ENCODE results near the gene SYNE2.
"Not testable (repeated sequence)": the region's sequence is repeated elsewhere in the genome, so short reads cannot be mapped to it uniquely, and the experiment has no call there.

Gene SYNE2

DNA sequence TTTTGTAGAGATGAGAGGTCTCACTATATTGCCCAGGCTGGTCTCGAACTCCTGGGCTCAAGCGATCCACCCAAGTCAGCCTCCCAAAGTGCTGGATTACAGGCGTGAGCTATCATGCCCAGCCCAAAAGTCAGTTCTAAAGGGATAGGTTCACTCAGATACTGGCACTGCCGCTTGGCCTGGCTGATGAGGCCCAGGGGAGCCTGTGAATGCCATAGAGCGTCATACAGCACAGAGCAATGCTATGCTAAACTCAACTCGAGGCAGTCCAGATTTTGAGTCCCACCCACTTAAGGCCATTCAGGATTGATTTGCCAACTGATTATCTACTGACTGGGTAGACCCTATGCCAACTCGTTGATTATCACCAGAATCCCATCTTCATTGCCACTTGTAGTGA lies 262.0 kb downstream of the SYNE2 start:
- peaks cover 8 to 9% of the 10 kb centered on the region in 2 donors for H3K36me3 ChIP-seq (ENCODE audit: control insufficient read depth in 1 of 2, insufficient read depth in 2 of 2, low read length in 2 of 2)
- peaks cover 0 to 5% of the 10 kb centered on the region in 2 donors for H3K4me1 ChIP-seq (ENCODE audit: control insufficient read depth in 1 of 2, insufficient read depth in 2 of 2, low read length in 2 of 2)
- H3K9me3 ChIP-seq (ENCODE audit: control insufficient read depth in 1 of 2, low read length in 2 of 2): no peaks in the 10 kb centered on the region
- H3K27ac ChIP-seq (ENCODE audit: low read length): no peak overlapping the region
- no peaks in the 10 kb centered on the region for H3K27me3 ChIP-seq (ENCODE audit: low read depth, low read length)
- H3K4me3 ChIP-seq (ENCODE audit: low read depth in 1 of 2, low read length in 2 of 2): no peak overlapping the region

DNA sequence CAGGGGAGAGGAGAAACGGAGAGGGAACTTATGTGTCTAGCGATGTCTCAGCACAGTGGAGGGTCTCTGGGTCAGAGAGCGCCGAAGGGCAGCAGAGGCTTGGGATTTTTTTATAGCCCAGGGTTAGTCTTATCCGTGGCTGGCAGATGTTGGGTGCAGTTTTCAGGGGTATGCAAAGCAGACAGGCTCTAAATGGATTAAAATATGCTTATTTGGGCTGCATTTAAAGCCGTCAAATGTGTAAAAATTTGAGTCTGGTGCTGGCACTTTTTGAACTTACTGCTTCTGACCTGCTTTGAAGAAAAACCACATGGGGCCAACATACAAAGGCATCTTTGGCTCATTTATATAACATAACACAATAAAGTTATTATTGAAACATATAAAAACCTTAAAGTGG lies 262.6 kb downstream of the SYNE2 start:
- Histone ChIP-seq H3K27me3 (ENCODE audit: low read depth, low read length) (no peaks in the 10 kb centered on the region), H3K36me3 (ENCODE audit: control insufficient read depth in 1 of 2, insufficient read depth in 2 of 2, low read length in 2 of 2) (peaks cover 8 to 9% of the 10 kb centered on the region in 2 donors), H3K4me3 (ENCODE audit: low read depth in 1 of 2, low read length in 2 of 2) (no peak overlapping the region), H3K27ac (ENCODE audit: low read length) (no peak overlapping the region), H3K4me1 (ENCODE audit: control insufficient read depth in 1 of 2, insufficient read depth in 2 of 2, low read length in 2 of 2) (peaks cover 0 to 5% of the 10 kb centered on the region in 2 donors), H3K9me3 (ENCODE audit: control insufficient read depth in 1 of 2, low read length in 2 of 2) (no peaks in the 10 kb centered on the region)

DNA sequence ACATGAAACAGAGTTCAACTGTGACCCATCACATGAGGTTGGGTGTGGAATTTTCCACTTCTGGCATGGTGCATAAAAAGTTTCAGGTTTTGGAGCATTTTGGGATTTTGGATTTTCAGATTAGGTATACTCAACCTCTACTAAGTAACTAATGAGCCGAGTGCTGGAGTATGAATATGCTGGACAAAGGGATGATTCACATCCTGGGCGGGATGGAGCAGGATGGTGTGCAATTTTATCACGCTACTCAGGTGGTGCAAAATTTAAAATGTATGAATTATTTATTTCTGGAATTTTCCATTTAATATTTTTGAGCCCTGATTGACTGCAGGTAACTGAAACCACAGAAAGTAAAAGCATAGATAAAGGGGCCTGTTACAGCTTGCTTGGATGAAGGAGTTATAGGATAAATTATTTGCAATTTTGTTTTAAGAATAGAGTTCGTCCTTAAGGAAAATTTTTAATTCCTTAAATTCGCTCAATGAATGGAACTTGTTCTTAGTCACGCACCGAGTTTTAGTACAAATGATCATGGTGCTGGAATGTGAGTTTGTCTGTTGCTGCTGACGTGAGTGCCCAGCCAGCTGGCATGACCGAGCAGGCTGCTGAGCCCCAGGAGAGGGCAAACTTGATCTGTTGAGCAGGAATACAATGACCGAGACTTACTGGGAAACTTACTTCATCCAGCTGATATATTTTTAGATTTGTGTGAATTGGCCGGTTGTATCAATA lies 265.0 kb downstream of the SYNE2 start:
- H3K4me1 ChIP-seq (ENCODE audit: control insufficient read depth in 1 of 2, insufficient read depth in 2 of 2, low read length in 2 of 2): peaks cover 0 to 4% of the 10 kb centered on the region in 2 donors
- no peaks in the 10 kb centered on the region for H3K9me3 ChIP-seq (ENCODE audit: control insufficient read depth in 1 of 2, low read length in 2 of 2)
- no peak overlapping the region for H3K4me3 ChIP-seq (ENCODE audit: low read depth in 1 of 2, low read length in 2 of 2)
- H3K36me3 ChIP-seq (ENCODE audit: control insufficient read depth in 1 of 2, insufficient read depth in 2 of 2, low read length in 2 of 2): peaks cover 14 to 19% of the 10 kb centered on the region in 2 donors
- no peak overlapping the region for H3K27ac ChIP-seq (ENCODE audit: low read length)
- no peaks in the 10 kb centered on the region for H3K27me3 ChIP-seq (ENCODE audit: low read depth, low read length)

DNA sequence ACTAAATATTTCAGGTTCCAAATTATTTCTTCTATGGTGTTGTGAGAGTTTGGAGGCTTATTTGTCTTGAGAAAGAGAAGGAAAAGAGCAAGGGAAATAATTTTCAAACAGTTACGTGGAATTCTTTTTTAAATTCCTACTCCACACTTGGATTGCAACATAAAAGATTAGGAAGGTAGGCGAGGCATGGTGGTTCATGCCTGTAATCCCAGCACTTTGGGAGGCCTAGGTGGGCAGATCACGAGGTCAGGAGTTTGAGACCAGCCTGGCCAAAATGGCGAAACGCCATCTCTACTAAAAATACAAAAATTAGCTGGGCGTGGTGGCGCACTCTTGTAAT lies 265.6 kb downstream of the SYNE2 start:
- not testable (repeated sequence) for H3K27me3 ChIP-seq (ENCODE audit: low read depth, low read length); H3K27ac ChIP-seq (ENCODE audit: low read length); H3K4me1 ChIP-seq (ENCODE audit: control insufficient read depth in 1 of 2, insufficient read depth in 2 of 2, low read length in 2 of 2); H3K9me3 ChIP-seq (ENCODE audit: control insufficient read depth in 1 of 2, low read length in 2 of 2); H3K4me3 ChIP-seq (ENCODE audit: low read depth in 1 of 2, low read length in 2 of 2)
- H3K36me3 ChIP-seq (ENCODE audit: control insufficient read depth in 1 of 2, insufficient read depth in 2 of 2, low read length in 2 of 2): peaks cover 19 to 24% of the 10 kb centered on the region in 2 donors

DNA sequence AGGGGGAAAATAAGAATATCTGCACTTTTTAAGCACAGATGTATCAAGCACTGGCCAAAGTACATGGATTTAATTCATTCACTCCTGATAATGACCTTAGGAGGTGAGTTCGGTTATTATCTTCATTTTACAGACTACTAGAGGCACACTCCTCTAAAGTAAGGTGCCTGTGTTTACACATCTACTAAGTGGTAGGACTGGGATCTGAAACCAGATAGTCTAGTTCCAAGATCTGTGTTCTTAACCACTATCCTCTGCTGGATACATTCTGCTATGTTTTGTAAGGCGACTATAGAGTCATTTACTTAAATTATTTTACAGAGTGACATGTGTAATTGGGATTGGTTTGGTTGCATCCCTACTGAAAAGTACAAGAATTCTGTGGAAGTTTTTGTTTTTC lies 266.1 kb downstream of the SYNE2 start:
- no peaks in the 10 kb centered on the region for H3K4me1 ChIP-seq (ENCODE audit: control insufficient read depth in 1 of 2, insufficient read depth in 2 of 2, low read length in 2 of 2)
- H3K27ac ChIP-seq (ENCODE audit: low read length): no peak overlapping the region
- H3K9me3 ChIP-seq (ENCODE audit: control insufficient read depth in 1 of 2, low read length in 2 of 2): no peaks in the 10 kb centered on the region
- no peaks in the 10 kb centered on the region for H3K27me3 ChIP-seq (ENCODE audit: low read depth, low read length)
- no peak overlapping the region for H3K4me3 ChIP-seq (ENCODE audit: low read depth in 1 of 2, low read length in 2 of 2)
- peaks cover 19 to 28% of the 10 kb centered on the region in 2 donors for H3K36me3 ChIP-seq (ENCODE audit: control insufficient read depth in 1 of 2, insufficient read depth in 2 of 2, low read length in 2 of 2)

DNA sequence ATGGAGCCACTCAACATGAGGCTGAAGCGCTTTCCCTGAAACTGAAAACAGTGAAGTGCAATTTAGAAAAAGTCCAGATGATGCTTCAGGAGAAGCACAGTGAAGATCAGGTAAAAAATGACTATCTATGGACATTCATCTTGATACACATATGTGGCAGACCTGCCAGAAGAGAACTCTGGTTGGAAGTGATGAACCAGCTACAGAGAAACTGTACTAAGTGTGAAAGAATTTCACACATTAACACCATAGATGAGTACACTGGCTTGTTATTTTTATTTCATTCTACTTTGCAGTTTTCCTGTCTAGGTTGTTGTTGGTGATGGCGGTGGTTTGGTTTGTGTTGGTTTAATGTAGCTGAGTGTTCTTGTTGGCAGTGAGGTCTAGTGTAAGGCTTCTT lies 266.7 kb downstream of the SYNE2 start:
- Histone ChIP-seq H3K9me3 (ENCODE audit: control insufficient read depth in 1 of 2, low read length in 2 of 2) (no peaks in the 10 kb centered on the region), H3K36me3 (ENCODE audit: control insufficient read depth in 1 of 2, insufficient read depth in 2 of 2, low read length in 2 of 2) (peaks cover 19 to 23% of the 10 kb centered on the region in 2 donors), H3K27ac (ENCODE audit: low read length) (no peak overlapping the region)

DNA sequence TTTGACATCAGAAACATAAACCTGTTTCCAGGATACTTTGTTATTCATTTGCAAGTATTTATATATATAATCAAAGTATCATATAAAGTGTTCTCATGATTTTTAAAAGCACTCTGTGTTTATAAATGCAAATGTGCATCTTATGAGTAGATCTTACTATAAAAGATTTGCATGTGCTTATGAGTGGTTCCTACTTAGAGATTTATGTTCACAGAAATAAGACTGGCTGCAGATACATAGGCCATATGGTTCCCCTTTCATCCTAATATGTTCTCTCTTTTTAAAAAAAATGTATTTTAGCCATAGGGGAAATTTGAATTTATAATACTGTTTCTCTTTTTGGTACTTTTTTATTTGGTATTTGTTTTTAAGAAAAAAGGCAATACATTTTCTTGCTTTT lies 267.2 kb downstream of the SYNE2 start:
- Histone ChIP-seq H3K4me3 (ENCODE audit: low read depth in 1 of 2, low read length in 2 of 2) (no peak overlapping the region), H3K27me3 (ENCODE audit: low read depth, low read length) (no peaks in the 10 kb centered on the region), H3K36me3 (ENCODE audit: control insufficient read depth in 1 of 2, insufficient read depth in 2 of 2, low read length in 2 of 2) (peaks cover 17 to 20% of the 10 kb centered on the region in 2 donors), H3K9me3 (ENCODE audit: control insufficient read depth in 1 of 2, low read length in 2 of 2) (no peaks in the 10 kb centered on the region), H3K4me1 (ENCODE audit: control insufficient read depth in 1 of 2, insufficient read depth in 2 of 2, low read length in 2 of 2) (no peaks in the 10 kb centered on the region), H3K27ac (ENCODE audit: low read length) (no peak overlapping the region)

More for the DNA sequence above, 266.7 kb downstream of the SYNE2 start:
- no peak overlapping the region for H3K4me3 ChIP-seq (ENCODE audit: low read depth in 1 of 2, low read length in 2 of 2)
- H3K4me1 ChIP-seq (ENCODE audit: control insufficient read depth in 1 of 2, insufficient read depth in 2 of 2, low read length in 2 of 2): no peaks in the 10 kb centered on the region
- H3K27me3 ChIP-seq (ENCODE audit: low read depth, low read length): no peaks in the 10 kb centered on the region

DNA sequence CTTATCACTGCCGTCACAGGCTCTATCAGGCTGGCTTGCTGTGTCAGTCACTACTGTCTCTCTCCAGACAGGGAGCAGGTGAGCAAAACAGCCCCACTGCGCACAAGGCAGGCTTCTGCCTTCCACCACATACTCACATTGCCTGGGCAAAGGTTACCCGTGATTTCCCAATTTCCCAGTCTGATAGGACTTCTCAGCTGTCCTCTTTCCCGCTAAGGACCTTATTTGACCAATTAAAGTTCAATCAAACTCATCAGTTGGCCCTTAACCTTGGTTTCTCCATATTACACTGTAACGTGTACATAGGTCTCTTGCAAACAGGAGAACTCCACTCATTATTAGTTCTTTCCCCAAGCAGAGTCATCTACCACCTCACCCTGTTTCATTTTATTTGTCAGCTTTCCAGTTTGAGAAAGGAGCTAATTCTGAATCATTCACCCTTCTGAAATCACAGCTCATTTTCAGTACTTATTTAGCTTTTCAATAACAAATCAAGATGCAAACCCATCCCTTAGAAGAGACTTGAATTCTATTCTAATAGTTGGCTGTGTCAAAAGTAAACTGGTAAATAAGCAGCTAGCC lies 270.5 kb downstream of the SYNE2 start:
- H3K27me3 ChIP-seq (ENCODE audit: low read depth, low read length): no peaks in the 10 kb centered on the region
- H3K36me3 ChIP-seq (ENCODE audit: control insufficient read depth in 1 of 2, insufficient read depth in 2 of 2, low read length in 2 of 2): peaks cover 35 to 48% of the 10 kb centered on the region in 2 donors
- H3K9me3 ChIP-seq (ENCODE audit: control insufficient read depth in 1 of 2, low read length in 2 of 2): no peaks in the 10 kb centered on the region
- H3K4me3 ChIP-seq (ENCODE audit: low read depth in 1 of 2, low read length in 2 of 2): no peak overlapping the region
- no peak overlapping the region for H3K27ac ChIP-seq (ENCODE audit: low read length)
- no peaks in the 10 kb centered on the region for H3K4me1 ChIP-seq (ENCODE audit: control insufficient read depth in 1 of 2, insufficient read depth in 2 of 2, low read length in 2 of 2)

DNA sequence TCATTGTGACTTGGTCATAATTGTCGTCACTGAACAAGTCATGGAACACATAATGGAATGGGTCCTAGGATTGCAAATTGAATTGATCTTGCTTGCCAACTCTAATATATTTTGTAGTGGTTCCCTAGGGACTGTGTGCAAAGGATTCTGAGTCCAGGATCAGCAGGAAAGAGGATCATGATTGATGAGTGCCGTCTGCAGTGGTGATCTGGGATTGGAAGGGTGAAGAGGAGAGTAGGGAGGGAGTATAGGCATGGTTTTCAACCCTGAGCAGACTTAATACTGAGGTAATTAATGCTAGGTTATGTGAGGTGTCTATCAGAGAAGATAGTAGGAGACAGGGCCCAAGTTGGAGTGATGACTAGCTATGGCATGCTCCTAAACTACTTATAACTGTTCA lies 272.5 kb downstream of the SYNE2 start:
- H3K4me3 ChIP-seq (ENCODE audit: low read depth in 1 of 2, low read length in 2 of 2): no peak overlapping the region

DNA sequence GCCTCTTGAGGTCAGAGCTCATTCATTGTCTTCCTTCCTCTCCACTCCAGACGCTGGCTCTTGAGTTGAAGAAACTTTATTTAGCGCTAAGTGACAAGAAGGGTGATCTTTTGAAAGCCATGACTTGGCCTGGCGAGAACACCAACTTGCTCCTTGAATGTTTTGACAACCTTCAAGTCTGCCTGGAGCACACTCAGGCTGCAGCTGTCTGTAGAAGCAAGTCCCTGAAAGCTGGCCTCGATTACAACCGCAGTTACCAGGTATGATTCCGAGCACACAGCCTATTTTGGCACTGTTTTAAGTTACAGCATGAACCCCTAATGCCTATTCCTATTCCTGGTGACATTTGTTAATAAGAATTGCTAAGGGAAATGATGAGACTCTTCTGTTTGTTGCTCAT lies 273.7 kb downstream of the SYNE2 start:
- H3K4me3 ChIP-seq (ENCODE audit: low read depth in 1 of 2, low read length in 2 of 2): no peak overlapping the region
- peaks cover 34 to 64% of the 10 kb centered on the region in 2 donors for H3K36me3 ChIP-seq (ENCODE audit: control insufficient read depth in 1 of 2, insufficient read depth in 2 of 2, low read length in 2 of 2)
- H3K4me1 ChIP-seq (ENCODE audit: control insufficient read depth in 1 of 2, insufficient read depth in 2 of 2, low read length in 2 of 2): no peaks in the 10 kb centered on the region
- no peaks in the 10 kb centered on the region for H3K9me3 ChIP-seq (ENCODE audit: control insufficient read depth in 1 of 2, low read length in 2 of 2)
- no peak overlapping the region for H3K27ac ChIP-seq (ENCODE audit: low read length)
- H3K27me3 ChIP-seq (ENCODE audit: low read depth, low read length): no peaks in the 10 kb centered on the region

More for the DNA sequence above, 272.5 kb downstream of the SYNE2 start:
- Histone ChIP-seq H3K27ac (ENCODE audit: low read length) (no peak overlapping the region), H3K4me1 (ENCODE audit: control insufficient read depth in 1 of 2, insufficient read depth in 2 of 2, low read length in 2 of 2) (no peaks in the 10 kb centered on the region), H3K36me3 (ENCODE audit: control insufficient read depth in 1 of 2, insufficient read depth in 2 of 2, low read length in 2 of 2) (peaks cover 33 to 66% of the 10 kb centered on the region in 2 donors), H3K27me3 (ENCODE audit: low read depth, low read length) (no peaks in the 10 kb centered on the region), H3K9me3 (ENCODE audit: control insufficient read depth in 1 of 2, low read length in 2 of 2) (no peaks in the 10 kb centered on the region)

DNA sequence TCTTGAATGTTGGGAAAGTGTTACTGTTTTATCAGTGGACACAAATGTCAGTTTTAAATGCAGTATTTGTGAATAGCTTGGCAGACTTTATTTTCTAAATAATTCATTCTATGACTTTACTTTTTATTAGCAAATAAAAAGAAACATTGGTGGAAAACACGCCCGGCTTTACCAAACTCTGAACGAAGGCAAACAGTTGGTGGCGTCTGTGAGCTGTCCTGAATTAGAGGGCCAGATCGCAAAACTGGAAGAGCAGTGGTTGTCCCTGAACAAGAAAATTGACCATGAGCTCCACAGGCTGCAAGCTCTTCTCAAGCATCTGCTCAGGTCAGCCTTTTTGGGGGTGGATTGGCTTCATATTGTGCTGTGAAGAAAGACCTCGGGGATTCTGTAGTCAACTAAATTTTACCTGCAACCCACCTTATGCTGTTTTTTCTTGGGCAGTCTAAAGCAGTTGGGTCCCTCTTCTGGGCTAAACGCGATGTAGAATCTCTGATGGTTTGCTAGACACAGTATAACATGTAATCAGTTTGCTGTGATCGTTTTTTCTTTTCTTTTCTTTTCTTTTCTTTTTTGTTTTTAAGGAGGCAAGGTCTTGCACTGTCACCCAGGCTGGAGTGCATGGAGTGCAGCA lies 285.0 kb downstream of the SYNE2 start:
- no peaks in the 10 kb centered on the region for H3K27me3 ChIP-seq (ENCODE audit: low read depth, low read length)
- peaks cover 30 to 36% of the 10 kb centered on the region in 2 donors for H3K36me3 ChIP-seq (ENCODE audit: control insufficient read depth in 1 of 2, insufficient read depth in 2 of 2, low read length in 2 of 2)
- H3K9me3 ChIP-seq (ENCODE audit: control insufficient read depth in 1 of 2, low read length in 2 of 2): no peaks in the 10 kb centered on the region
- no peak overlapping the region for H3K4me3 ChIP-seq (ENCODE audit: low read depth in 1 of 2, low read length in 2 of 2)
- H3K4me1 ChIP-seq (ENCODE audit: control insufficient read depth in 1 of 2, insufficient read depth in 2 of 2, low read length in 2 of 2): no peaks in the 10 kb centered on the region
- no peak overlapping the region for H3K27ac ChIP-seq (ENCODE audit: low read length)

Data from muscle layer of duodenum (tissue), 2 donors.